GM21825 (cell line): Measurements from ENCODE around the gene CLEC2L.

Source experiments
- ATAC-seq: cut with Tn5 transposase; IDR thresholded peaks from one replicate; pipeline ENCODE4 v1.9.1; 2021; ENCODE audit warnings: mild to moderate bottlenecking, moderate library complexity; ENCODE audit not compliant: unreplicated experiment

Gene CLEC2L

DNA sequence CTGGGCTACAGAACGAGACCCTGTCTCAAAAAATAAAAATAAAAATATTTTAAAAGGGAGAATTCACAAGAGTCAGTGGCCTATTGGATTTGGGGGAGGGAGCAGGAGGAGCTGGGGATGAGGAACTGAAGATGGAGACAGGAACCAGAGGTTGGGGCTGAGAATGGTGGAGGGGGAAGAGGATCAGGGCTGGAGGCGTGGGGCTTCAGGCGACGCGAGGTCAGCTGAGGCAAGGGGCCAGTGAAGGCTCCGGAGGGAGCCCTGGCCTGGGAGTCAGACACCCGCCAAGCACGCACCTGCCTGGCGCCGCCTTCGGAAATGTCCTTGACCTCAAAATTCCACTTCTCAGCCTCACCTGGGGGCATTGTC, 671 bp upstream of the CLEC2L start:
- no peak for ATAC-seq

DNA sequence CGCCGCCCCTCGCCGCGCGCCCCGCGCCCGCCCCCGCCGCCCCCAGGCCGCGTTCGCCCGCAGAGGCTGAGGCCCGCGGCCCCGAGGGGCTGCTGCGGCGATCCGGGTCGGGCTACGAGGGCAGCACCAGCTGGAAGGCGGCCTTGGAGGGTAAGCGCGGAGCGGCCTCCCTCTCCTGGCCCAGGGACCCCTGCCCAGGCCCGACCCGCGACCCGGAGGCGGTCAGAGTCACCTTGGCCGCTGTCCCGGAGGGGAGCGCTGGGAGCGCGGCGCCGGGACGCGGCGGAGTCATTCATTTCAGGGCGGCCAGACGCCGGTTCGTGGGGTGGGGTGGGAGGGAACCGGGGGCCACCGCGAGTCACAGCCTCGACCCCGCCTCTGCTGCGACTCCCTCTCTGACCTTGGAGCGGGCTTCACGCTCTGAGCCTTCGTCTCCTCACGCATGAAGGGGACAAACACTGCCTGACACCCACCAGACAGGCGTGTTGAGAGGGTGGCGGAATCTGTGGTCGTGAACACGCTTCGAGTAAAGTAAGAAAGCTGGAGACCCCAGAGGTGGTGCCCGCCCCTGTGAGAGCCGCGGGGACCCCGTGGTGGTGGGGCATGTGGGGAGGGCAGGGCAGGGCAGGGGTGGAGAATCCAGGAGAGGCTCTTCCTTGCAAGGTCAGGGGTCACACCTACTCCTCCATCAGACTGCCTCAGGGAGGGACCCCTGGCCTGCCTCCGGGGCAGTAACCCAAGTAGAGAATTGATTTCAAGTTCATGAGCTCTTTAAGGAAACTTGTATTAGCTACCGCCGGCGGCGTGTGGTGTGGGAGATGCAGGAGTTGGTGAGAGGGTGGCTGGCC, 707 bp downstream of the CLEC2L start:
- no peak for ATAC-seq

DNA sequence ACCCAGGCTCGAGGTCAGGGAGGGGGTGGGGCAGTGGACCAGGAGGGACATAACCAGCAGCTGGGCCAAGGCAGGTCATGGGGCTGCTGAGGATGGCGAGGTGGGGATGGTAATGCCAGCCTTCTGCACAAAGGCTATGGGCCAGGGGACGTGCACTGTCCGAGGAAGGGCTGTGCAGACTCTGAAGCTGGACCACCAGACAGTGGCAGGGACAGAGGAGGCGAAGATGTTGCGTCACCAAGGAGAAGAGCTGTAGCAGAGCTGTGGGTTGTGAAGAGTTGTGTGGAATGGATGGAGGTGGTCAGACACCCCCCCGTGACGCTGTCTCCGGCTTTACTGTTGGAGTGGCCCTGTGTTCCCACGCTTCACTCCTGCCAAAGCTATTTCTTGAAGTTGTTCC, 1.8 kb downstream of the CLEC2L start:
- ATAC-seq: no peak

DNA sequence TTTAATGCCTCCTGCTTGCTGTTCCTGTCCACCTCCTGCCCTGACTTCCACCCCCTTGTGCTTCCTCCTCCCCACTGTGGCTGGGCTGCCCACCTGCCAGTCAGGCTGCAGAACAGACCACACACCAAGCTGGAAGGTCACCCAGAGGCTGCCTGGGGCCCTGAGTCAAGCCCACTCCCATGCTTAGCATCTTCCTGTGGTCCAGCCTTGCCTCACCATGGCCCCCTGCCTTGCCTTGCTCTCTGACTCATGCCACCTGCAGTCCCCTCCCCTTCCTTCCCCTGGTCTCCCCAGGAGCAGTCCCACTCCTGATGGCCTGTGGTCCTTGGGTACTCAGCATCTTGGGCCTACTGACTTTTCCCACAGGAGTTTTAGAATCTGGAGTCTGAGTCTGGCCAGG, 2.3 kb downstream of the CLEC2L start:
- ATAC-seq: no peak

DNA sequence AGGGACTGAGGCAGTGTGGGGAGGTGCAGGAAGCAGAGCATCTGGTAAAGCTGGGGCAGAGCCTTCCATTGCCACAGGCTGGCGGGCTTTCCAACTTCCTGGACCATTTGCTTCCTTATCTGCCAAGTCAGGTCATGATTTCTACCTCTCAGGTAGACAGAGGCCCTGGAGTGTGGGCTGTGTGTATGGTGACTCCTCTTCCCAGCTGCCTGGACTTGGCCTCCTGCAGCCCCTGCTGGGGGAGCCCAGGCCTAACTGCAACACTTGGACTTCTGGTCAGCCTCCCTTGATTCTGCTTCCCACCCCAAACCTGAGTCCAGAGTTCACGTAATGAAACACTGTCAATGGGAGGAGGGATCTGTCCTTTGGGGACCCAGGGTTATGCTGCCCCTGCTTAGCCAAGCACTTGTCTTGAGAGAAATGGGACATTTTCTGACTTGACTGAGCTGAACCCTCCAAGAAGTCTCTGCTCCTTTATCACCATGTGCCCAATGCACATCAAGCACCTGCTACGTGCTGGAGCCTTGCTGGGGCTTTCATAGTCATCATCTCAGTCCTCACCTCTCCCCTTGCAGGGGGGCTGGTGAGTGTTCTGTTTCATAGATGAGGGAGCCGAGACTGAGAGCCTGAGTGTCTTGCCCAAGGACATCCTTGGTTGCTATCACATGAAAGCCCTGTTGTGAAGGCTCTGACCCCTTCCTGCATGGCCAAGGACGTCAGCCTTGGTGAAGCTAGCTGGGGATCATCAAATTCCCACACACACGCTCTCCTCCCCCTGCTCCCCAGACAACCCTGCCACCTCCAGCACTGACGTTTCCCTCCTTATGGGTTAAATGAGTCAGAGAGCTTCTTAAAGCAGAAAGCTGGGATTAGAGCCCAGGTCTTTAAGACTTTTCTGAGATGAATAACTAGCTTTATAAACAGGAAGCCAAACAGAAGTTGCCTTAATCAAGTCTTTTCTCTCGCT, 3.4 kb downstream of the CLEC2L start:
- no peak for ATAC-seq

DNA sequence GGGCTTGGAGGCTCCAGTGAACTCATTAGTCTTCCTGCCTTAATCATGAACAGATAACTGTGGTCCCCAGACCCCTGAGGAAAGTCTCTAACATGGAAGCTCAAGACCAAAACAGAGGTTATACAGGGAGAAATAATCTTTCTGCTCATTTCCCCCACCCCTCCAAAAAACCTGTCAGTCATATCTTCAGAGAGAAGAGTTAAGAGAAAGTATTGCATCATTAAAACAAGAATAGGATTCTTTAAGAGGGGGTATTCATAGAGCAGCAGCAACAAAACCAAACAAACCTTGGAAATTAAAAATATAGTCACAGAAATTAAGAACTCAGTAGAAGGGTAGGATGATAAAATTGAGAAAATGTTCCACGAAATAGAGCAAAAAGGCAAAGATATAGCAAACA, 7.6 kb downstream of the CLEC2L start:
- ATAC-seq: no peak

DNA sequence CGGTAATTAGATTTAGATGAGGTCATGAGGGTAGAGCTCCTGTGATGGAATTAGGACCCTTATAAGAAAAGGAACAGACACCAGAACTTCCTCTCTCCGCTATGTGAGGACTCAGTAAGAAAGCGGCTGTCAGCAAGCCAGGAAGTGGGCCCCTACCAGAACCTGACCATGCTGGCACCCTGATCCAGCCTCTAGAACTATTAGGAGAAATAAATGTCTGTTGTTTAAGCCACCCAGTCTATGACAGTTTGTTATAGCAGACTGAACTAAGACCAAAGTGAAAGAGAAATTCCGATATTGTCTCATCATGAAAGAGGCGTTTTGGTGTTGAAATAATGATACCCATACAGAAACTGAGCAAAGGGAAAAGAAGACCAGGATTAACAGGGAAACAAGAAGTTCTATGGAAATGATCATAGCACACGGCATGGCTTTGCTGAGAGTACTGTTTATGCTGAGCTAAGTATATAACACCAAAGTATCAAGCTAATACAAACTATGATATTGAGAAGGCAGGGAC, 9.2 kb downstream of the CLEC2L start:
- ATAC-seq: no peak

DNA sequence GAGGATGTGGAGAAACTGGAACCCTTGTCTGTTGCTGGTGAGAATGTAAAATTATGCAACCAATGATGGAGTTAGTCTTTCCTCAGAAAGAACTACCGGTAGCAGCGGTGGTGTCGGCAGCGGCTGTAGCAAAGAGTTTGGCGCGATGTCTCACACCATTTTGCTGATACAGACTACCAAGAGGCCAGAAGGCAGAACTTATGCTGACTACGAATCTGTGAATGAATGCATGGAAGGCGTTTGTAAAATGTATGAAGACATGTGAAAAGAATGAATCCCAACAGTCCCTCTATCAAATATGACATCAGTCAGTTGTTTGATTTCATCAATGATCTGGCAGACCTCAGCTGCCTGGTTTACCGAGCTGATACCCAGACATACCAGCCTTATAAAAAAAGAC, 10.6 kb downstream of the CLEC2L start:
- ATAC-seq: no peak

DNA sequence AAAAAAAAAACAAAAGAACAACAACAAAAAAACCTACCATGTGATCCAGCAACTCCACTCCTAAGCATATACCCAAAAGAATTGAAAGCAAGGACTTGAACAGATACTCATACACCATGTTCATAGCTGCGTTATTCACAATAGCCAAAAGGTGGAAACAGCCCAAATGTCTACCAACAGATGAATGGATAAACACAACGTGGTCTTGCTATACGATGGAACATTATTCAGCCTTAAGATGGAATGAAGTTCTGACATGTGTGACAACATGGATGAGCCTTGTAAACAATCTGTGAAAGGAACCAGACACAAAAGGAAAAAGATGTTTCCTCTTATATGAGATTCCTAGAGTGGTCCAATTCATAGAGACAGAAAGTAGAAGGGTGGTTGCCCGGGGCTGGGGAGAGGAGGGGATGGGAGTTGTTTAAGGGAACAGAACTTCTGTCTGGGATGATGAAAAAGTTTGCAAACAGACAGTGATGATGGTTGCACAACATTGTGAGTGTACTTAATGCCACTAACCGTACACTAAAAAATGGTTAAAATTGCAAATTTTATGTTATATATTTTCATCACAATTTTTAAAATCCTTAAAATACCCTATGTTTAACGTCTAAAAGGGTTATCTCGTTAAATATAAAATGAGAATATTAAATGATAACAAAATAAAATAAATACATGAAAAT, 11.6 kb downstream of the CLEC2L start:
- ATAC-seq: no peak

DNA sequence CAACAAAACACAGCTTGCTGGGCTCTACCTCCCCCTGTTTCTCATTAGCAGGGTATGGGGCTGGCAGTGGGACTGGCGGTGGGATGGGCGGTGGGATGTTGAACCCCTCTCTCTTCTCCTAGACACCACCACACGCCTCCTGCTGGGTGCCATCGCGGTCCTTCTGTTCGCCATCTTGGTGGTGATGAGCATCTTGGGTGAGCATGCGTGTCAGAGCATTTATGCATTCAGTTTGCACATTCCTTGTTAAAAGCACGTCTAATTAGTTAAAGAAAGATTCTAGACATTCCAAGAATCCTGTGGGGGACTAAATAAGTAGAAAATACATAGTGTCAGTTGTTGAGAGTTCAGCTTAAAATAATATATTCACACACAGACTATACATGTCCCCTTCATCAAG, 12.7 kb downstream of the CLEC2L start:
- ATAC-seq: no peak

DNA sequence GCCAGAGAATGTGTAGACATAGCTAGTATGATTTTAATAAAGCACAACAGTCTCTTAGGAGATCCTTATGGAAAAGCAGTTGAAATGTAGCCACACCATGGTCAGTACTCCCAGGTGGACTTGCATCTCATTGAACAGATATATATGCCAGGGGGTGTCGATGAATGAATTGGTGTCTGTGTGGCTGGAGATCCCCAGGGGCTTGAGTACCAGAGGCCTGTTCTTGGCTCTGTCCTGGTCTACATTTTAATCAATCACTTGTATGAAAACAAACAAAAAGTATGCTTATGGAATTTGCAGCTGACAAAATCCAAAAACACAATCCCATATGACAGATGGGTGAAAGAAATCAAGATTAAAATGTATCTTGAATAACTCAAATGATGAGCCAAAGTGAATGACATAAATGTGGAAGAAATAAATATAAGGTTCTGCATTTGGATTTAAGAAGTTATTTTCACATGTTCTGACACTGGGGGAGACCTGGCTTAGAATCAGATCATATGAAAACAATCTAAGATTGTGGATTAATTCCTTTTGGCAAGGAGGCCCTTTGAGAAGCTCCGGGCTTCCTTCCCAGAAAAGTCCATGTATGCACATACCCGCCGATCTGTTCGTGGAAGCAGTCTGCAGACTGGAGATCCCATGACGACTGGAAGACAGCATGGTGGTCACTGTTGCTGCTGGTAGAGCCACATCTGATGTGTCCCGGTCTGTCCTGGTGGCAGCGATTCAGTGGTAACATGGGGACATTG, 15.6 kb downstream of the CLEC2L start:
- no peak for ATAC-seq

DNA sequence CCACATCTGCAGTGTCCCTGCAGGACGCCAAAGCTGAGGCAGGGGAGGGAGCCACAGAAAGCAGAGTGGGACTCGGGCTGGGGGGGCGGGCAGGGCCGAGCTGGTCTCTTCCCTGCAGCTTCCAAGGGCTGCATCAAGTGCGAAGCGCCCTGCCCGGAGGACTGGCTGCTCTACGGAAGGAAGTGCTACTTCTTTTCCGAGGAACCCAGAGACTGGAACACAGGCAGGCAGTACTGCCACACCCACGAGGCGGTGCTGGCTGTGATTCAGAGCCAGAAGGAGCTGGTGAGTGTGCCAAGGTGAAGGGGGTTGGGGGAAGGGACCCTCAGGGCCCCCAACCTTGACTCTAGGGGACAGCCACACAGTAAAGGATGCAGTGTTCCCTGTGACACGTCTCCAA, 16.7 kb downstream of the CLEC2L start:
- no peak for ATAC-seq

DNA sequence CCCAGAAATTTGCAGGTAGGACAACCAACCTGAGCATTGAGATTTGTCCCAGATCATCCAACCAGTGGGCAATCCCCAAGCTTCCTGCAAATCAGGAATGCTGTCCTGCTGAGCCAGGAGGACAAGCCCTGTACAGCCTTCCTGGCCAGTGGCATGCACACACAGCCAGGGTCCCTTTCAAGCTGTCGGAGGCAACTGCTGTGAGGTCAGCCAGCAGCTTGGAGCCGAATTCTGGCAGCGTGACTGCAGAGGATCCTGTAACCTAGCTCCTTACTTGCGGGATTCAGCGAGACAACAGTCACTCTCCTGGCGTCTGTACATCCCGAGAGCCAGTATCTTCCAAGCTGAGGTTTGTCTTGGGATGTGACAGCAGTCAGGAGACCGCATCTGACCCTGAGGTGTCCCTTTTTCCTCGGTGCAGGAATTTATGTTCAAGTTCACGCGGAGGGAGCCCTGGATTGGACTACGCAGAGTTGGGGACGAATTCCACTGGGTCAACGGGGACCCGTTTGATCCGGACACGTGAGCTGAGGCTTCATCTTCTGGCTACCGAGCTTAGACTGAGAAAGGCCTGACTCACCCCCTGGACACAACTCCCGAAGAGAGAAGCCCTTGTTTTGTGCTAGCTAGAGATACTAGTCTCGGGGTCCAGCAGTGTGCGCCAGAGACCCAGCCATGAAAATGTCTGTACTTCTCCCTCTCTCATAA, 18.3 kb downstream of the CLEC2L start:
- no peak for ATAC-seq

DNA sequence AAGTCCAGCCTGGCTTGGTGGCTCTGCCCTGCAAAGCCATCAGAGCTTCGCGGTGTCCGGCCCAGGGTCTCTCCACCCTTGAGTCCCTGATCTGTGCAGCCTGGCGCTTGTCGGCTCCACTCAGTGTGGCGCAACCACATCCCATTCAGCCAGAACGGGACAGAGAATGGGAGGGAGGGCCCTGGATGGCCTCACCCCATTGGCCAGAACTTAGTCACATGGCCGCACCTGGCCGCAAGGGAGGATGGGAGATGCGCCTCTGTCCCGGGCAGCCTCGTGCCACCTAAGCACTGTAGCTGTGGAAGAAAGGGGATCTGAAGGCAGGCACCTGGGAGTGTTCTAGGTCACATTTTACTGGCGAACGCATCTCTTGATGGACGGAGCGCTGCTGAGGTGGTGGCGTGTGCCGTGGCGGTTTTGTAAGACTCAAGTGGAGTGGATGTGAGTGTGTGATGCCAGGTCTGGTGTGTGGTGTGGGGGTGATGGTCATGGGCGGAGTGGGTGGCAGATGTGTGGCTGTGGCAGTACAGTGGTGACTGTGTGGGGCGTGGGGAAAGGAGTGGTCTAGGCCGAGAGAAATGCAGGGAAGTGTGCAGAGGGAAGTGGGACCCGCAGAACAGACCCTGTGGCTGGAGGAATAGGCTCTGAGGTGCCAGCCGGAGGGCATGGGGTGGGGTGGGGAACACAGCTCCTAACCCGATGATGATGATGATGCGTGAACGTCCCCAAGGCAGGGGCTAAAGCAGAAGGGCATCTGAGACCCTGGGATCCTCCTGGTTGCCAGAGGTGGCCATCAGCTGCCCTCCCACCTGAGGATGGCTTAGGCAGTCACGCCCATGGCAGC, 19.0 kb downstream of the CLEC2L start:
- no peak for ATAC-seq

DNA sequence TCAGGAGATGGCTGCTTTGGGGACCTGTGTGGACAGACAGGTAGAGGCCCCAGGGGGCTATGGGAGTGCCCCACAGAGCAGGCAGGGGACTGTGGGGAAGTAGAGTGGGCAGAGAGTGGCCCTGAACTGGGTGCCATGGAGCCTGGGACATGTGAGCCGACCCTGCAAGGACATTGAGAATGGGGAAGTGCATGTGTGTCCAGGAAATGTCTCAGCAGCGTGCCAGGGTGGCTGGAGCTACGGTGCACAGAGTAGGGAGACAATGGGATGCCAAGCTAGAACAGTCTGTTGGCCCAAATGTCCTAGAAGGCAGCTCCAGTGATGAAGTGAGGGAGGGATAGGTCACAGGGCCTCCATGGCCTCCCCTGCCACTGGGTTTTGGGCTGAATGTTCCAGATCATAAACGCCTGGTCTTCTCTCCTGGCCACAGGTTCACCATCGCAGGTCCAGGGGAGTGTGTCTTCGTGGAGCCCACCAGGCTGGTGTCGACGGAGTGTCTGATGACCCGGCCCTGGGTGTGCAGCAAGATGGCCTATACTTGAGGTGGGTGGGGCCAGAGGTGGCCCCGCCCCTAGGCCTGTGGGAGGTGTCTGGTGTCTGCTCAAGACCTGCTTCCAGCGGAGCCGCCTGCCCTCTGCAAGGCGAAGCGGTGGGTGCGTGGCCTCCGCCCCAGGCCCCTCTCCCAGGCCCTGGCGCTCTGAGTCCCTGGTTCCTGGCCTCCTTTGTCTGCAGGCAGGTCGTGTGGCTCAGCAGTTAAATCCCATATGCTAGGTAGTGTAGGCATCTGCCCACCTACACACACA, 20.5 kb downstream of the CLEC2L start:
- no peak for ATAC-seq

DNA sequence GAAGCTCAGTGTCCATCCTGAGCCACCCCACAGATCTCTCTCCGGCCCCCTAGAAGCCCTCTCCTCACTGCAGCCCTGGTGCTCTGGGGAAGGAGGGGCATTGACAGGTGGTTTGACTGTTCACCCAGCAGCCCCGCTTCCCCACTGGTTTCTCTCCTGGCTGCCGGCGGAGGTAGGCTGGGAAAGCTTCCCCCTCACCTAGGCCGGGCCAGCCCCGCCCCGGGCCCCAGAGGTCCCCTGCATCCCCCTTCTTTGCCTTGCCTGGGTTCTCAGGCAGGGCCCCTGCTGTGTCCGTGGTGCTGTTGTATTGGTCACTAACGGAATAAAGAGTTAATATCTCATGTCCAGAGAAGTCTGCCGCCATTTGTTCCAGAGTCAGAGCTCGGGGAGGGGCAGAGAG, 21.2 kb downstream of the CLEC2L start:
- ATAC-seq: no peak

DNA sequence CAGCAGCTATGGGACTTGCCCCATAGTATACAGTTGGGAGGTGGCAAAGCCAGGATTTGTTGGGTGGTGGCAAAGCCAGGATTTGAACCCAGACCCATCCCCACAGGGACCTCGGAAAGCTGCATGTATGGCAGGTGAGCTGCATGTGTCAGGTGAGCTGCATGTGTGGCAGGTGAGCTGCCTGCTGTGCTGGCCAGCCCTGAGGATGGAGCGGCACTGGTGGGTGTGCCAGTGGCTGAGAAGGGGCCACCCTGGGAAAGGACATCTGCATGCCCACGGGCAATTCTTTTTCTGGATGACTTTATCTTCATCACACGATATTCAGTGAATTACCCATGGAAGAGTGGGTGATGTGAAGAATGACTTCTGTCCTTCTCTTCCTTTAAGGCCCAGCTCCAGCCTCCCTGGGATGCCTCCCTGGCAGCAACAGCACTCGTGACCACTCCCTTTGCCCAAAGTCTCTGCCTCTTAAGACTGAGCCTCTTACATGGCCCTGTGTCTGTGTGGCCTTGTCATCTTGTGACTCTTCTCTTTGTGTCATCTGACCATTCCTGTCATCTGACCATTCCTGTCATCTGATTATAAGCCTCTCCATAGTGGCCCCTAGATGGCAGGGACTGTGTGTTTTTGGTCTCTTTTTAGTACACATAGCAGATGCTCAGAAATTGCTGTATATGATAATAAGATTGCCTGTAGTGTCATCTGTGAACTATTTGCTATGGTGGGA, 25.0 kb downstream of the CLEC2L start:
- no peak for ATAC-seq
